ENCODE data around the gene FREM1.

Gene FREM1

DNA sequence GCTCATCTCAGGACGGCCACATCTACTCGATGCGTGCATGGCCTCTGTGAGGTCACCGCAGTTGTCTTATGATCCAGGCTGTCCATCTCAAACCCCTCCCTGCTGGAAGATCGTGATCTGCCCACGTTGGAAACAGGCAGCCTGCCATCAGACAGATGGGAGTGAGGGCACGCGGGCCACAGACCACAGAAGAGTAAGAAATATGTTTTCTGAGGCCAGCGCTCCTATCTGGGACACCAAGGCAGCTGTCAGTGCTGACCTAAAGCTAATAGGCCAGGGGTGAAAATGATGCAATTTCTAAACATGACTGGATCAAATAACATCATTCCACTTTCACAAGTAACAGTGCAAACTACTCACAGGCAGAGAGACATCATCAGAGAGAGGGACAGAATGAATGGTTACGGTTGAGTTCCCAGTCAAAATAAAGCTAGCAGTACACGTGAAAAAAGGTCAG is 130.6 kb downstream of the FREM1 start:
- TF ChIP-seq, protein P1, sequence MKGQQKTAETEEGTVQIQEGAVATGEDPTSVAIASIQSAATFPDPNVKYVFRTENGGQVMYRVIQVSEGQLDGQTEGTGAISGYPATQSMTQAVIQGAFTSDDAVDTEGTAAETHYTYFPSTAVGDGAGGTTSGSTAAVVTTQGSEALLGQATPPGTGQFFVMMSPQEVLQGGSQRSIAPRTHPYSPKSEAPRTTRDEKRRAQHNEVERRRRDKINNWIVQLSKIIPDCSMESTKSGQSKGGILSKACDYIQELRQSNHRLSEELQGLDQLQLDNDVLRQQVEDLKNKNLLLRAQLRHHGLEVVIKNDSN (IDR thresholded peaks at IDR 0.05): no peak
- TF ChIP-seq YY1 (IDR thresholded peaks at IDR 0.05; ENCODE audit: low read depth): peak; percentile 5; the same call in 1 of the 2 replicates
- TF ChIP-seq RAD21 (IDR thresholded peaks at IDR 0.05; ENCODE audit: low read depth): no peak
- TF ChIP-seq, protein P2, sequence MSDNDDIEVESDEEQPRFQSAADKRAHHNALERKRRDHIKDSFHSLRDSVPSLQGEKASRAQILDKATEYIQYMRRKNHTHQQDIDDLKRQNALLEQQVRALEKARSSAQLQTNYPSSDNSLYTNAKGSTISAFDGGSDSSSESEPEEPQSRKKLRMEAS (IDR thresholded peaks at IDR 0.05): no peak

DNA sequence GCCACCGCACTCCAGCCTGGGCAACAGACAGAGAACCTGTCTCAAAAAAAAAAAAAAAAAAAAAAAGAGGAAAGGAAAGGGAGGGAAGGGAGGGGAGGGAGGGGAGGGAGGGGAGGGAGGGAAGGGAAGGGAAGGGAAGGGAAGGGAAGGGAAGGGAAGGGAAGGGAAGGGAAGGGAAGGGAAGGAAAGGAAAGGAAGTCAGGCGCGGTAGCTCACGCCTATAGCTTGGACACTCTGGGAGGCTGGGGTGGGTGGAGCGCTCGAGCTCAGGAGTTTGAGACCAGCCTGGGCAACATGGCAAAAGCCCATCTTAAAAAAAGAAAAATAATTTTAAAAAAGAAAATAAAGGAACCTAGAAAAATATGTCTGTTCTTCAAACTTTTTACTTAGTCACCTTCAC is 131.7 kb downstream of the FREM1 start:
- no peak for TF ChIP-seq TEAD4 (IDR thresholded peaks at IDR 0.05)
- TF ChIP-seq, protein P3, sequence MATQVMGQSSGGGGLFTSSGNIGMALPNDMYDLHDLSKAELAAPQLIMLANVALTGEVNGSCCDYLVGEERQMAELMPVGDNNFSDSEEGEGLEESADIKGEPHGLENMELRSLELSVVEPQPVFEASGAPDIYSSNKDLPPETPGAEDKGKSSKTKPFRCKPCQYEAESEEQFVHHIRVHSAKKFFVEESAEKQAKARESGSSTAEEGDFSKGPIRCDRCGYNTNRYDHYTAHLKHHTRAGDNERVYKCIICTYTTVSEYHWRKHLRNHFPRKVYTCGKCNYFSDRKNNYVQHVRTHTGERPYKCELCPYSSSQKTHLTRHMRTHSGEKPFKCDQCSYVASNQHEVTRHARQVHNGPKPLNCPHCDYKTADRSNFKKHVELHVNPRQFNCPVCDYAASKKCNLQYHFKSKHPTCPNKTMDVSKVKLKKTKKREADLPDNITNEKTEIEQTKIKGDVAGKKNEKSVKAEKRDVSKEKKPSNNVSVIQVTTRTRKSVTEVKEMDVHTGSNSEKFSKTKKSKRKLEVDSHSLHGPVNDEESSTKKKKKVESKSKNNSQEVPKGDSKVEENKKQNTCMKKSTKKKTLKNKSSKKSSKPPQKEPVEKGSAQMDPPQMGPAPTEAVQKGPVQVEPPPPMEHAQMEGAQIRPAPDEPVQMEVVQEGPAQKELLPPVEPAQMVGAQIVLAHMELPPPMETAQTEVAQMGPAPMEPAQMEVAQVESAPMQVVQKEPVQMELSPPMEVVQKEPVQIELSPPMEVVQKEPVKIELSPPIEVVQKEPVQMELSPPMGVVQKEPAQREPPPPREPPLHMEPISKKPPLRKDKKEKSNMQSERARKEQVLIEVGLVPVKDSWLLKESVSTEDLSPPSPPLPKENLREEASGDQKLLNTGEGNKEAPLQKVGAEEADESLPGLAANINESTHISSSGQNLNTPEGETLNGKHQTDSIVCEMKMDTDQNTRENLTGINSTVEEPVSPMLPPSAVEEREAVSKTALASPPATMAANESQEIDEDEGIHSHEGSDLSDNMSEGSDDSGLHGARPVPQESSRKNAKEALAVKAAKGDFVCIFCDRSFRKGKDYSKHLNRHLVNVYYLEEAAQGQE (IDR thresholded peaks at IDR 0.05; ENCODE audit: low read depth): no peak
- TF ChIP-seq, protein P1 (IDR thresholded peaks at IDR 0.05): no peak
- no peak for TF ChIP-seq YY1 (IDR thresholded peaks at IDR 0.05; ENCODE audit: low read depth)
- no peak for TF ChIP-seq CEBPB (IDR thresholded peaks at IDR 0.05)

DNA sequence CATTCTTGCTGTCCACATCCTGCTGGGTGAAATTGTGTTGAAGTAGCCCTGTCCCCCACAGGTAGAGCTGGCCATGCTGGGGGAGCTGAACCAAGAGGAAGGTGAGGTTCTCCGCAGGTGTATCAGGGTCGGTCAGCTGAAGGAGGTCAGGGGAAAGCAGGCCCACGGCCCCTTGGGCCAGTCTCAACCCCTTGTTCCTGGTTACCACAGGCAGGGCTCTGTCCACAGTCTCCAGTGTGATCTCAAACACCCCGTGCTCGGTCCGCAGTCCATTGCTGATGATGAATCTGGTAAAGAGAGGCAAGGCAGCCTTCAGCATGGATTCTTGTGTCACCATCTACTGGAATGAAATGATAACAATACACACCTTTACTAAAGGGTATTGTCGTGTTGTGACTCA is 134.3 kb downstream of the FREM1 start:
- TF ChIP-seq NFIC (IDR thresholded peaks at IDR 0.05) (no peak), CEBPB (IDR thresholded peaks at IDR 0.05) (no peak), RAD21 (IDR thresholded peaks at IDR 0.05; ENCODE audit: low read depth) (no peak), TCF12 (IDR thresholded peaks at IDR 0.05; ENCODE audit: low read depth) (no peak), EGR1 (IDR thresholded peaks at IDR 0.05) (no peak)

DNA sequence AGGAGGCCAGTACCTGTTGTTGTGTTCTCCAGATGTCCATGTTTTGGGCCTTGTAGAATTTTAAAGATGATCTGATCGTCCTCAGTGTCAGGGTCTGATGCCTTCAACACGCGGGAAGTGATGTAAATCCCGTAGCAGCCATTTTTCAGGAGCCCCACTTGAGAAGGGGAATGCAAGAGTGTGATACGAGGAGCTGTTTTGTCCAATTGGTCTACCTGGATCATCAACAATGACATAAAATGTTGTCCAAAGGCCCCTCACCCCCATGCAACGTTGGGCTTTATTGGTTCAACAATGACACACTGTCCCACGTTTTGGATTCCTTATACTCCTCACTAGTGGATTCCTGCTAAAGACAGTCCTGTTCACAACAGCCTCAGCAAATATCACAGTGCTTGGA is 139.6 kb downstream of the FREM1 start:
- TF ChIP-seq CREB1 (IDR thresholded peaks at IDR 0.05; ENCODE audit: low read depth) (no peak), TEAD4 (IDR thresholded peaks at IDR 0.05) (no peak), RAD21 (IDR thresholded peaks at IDR 0.05; ENCODE audit: low read depth) (no peak), EP300 (IDR thresholded peaks at IDR 0.05; ENCODE audit: borderline replicate concordance) (no peak), YY1 (IDR thresholded peaks at IDR 0.05; ENCODE audit: low read depth) (no peak), TAF1 (IDR thresholded peaks at IDR 0.05; ENCODE audit: low read depth) (no peak), ZBTB7A (IDR thresholded peaks at IDR 0.05; ENCODE audit: low read depth) (no peak), EGR1 (IDR thresholded peaks at IDR 0.05) (no peak)
- TF ChIP-seq, protein P3 (IDR thresholded peaks at IDR 0.05; ENCODE audit: low read depth): no peak

DNA sequence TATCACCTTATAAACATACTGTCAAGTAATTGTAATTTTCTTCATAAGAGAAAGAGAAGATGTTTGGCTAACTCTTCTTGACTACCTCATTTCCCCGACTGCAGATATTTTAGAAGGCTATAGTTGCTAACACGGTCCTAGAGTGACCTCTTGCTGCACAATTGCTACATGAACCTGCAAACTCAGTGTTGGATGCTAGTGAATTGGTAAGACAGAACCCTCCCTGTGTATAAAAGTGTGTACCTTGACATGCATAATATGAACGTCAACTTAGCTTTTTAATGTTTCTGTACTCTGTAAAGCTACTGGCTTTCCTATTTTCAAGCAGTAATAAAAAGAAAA is 141.0 kb downstream of the FREM1 start:
- peak; percentile 59 for TF ChIP-seq RAD21 (IDR thresholded peaks at IDR 0.05; ENCODE audit: low read depth)
- no peak for TF ChIP-seq TCF12 (IDR thresholded peaks at IDR 0.05; ENCODE audit: low read depth)

DNA sequence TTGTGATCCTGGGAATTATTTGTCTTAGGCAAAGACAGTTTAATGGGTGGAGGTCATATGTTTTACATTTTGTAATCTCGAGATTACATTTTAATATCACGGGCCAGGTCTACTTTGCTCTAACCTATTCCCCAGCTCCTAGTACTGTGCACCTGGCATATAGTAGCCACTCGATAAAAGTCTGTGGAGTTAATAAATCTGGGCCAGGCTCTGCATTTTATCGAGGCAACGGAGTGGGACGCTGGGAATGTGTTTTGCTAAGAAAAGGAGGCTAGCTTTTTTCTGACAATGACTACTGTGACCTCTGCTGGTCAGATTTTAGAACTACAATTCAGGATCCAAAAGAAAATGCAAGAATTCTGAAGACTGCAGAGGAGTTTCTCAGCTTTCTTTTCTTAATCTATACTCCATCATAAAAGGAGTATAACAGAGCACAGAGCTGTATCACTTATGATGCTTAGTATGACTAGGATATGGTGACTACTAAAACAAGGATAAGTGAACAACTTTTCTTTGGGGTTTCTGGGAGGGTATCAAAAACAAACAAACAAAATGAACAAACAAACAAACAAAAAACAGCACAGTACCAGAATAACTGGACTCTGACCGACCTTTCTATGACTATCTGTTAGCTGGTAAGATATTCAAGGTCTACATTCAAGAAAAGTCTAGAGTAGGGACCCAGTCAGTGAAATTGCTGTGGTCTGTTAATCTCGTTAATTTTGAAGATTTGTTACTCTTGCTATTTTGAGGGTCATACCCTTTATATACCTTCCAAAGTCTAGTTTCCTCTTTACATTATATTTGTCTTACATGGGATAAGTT is 141.6 kb downstream of the FREM1 start:
- no peak for TF ChIP-seq NFIC (IDR thresholded peaks at IDR 0.05)
- no peak for TF ChIP-seq TAF1 (IDR thresholded peaks at IDR 0.05; ENCODE audit: low read depth)
- no peak for TF ChIP-seq FOXM1 (IDR thresholded peaks at IDR 0.05; ENCODE audit: borderline replicate concordance, low read depth)
- TF ChIP-seq TCF12 (IDR thresholded peaks at IDR 0.05; ENCODE audit: low read depth): no peak
- peak; percentile 77 for TF ChIP-seq RAD21 (IDR thresholded peaks at IDR 0.05; ENCODE audit: low read depth)
- TF ChIP-seq, protein P3 (IDR thresholded peaks at IDR 0.05; ENCODE audit: low read depth): no peak

All from Ishikawa (cell line).